Tibial nerve (tissue), 4 donors: ENCODE measurements around the gene CYTH4. TPM values are rescaled to one million over a fixed set of nuclear protein-coding genes. Genes with fewer than 3 reads are reported as not detected.

Experiments
- DNase-seq, 2 donors: peaks; one replicate each; pipeline ENCODE4 v3.0.0-alpha.2; 2019; ENCODE audit warnings: low spot score in 2 of 2
- H3K27ac ChIP-seq, 4 donors: fragments of 200-600 bp; sonication (generic) in 3 of 4; one replicate each; pipeline ENCODE4 v1.5.1; 2017 to 2019; ENCODE audit warnings: mild to moderate bottlenecking in 1 of 4
- H3K27me3 ChIP-seq, 2 donors: fragments of 200-600 bp; sonication (generic) in 1 of 2; one replicate each; pipeline versions ENCODE4 v1.5.1 to v1.6.0; 2017 to 2019
- H3K36me3 ChIP-seq, 3 donors: fragments of 200-600 bp; sonication (generic); one replicate each; pipeline ENCODE4 v1.5.1; 2018 to 2019
- H3K4me1 ChIP-seq, 4 donors: fragments of 200-600 bp; sonication (generic) in 3 of 4; one replicate each; pipeline ENCODE4 v1.5.1; 2017 to 2019
- H3K4me3 ChIP-seq, 4 donors: fragments of 200-600 bp; sonication (generic) in 3 of 4; one replicate each; pipeline ENCODE4 v1.5.1; 2017 to 2019; ENCODE audit warnings: mild to moderate bottlenecking in 1 of 4, moderate library complexity in 1 of 4
- H3K9me3 ChIP-seq, 4 donors: fragments of 200-600 bp; sonication (generic) in 3 of 4; one replicate each; pipeline ENCODE4 v1.5.1; 2017 to 2019
- CTCF ChIP-seq, 5 experiments: fragments of 200-600 bp in 3 of 5; fragments of 450-650 bp in 2 of 5; sonication (generic) in 3 of 5; IDR thresholded peaks; one replicate each; pipeline ENCODE4 v1.5.1; 2016 to 2019; ENCODE audit warnings: antibody characterized with exemption in 5 of 5, mild to moderate bottlenecking in 3 of 5, moderate library complexity in 2 of 5
- EP300 ChIP-seq, 2 donors: sonication (generic); formaldehyde crosslinking; IDR thresholded peaks; one replicate each; pipeline ENCODE4 v1.6.1; 2017; ENCODE audit warnings: antibody characterized with exemption in 2 of 2, mild to moderate bottlenecking in 1 of 2
- POLR2A ChIP-seq, 2 donors: fragments of 450-650 bp; IDR thresholded peaks; one replicate each; pipeline ENCODE4 v1.6.1; 2017; ENCODE audit warnings: antibody characterized with exemption in 2 of 2, mild to moderate bottlenecking in 2 of 2, moderate library complexity in 2 of 2
- whole genome bisulfite sequencing, 2 donors: methylation state at CpG; one replicate each; pipeline ENCODE4 v1.1.5; 2018; 5-methylcytosine and 5-hydroxymethylcytosine counted together
- total RNA-seq, 4 donors: library from RNA; depleted of rRNA; stranded (reverse); fragments of >200 nt; gene quantifications; one replicate each; pipeline ENCODE4 v1.1.0, GENCODE V29; 2016

Gene CYTH4
- total RNA-seq, 4 donors from 2014 or later: 7.7 to 27.3 (median 19.0) TPM

GRCh38 chr22:37260901-37261336, 21.4 kb upstream of the CYTH4 start:
- Histone ChIP-seq H3K36me3 (no peaks in the 10 kb centered on the region), H3K4me1 (peaks cover 0 to 16% (median 0%) of the 10 kb centered on the region in 4 donors), H3K27ac (no peak overlapping the region), H3K27me3 (peaks cover 0 to 59% of the 10 kb centered on the region in 2 donors), H3K9me3 (peaks cover 0 to 19% (median 0%) of the 10 kb centered on the region in 4 donors), H3K4me3 (no peak overlapping the region)
- WGBS, 2 donors: 23 to 26% methylated on average over 14 of the region's 14 CpGs
- peak in 1 of 2 donors; percentile 47 for DNase-seq
- TF ChIP-seq POLR2A (IDR thresholded peaks at IDR 0.05) (no peak), EP300 (IDR thresholded peaks at IDR 0.05) (no peak), CTCF (IDR thresholded peaks at IDR 0.05) (peak; percentile 70 to 93 (median 73))

- Histone ChIP-seq H3K36me3 (no peaks in the 10 kb centered on the region), H3K27ac (no peak overlapping the region), H3K4me1 (peaks cover 0 to 24% (median 0%) of the 10 kb centered on the region in 4 donors), H3K9me3 (peaks cover 0 to 19% (median 0%) of the 10 kb centered on the region in 4 donors), H3K4me3 (no peak overlapping the region), H3K27me3 (peaks cover 0 to 56% of the 10 kb centered on the region in 2 donors)
- DNase-seq: no peak
- WGBS, 2 donors: 71 to 84% methylated on average over 5 of the region's 5 CpGs
- no peak for TF ChIP-seq POLR2A (IDR thresholded peaks at IDR 0.05)
- no peak for TF ChIP-seq EP300 (IDR thresholded peaks at IDR 0.05)
- no peak for TF ChIP-seq CTCF (IDR thresholded peaks at IDR 0.05)
These were observed 20.0 kb upstream of the CYTH4 start for GRCh38 chr22:37262346-37262745.

GRCh38 chr22:37263966-37264887, 18.1 kb upstream of the CYTH4 start:
- Histone ChIP-seq H3K9me3 (peaks cover 0 to 19% (median 0%) of the 10 kb centered on the region in 4 donors), H3K4me1 (peaks cover 0 to 24% (median 0%) of the 10 kb centered on the region in 4 donors), H3K27me3 (peaks cover 0 to 48% of the 10 kb centered on the region in 2 donors), H3K27ac (no peak overlapping the region), H3K4me3 (no peak overlapping the region), H3K36me3 (no peaks in the 10 kb centered on the region)
- DNase-seq: no peak
- TF ChIP-seq EP300 (IDR thresholded peaks at IDR 0.05): no peak
- no peak for TF ChIP-seq POLR2A (IDR thresholded peaks at IDR 0.05)
- WGBS, 2 donors: 80 to 83% methylated on average over 10 of the region's 10 CpGs

GRCh38 chr22:37266581-37267134, 15.7 kb upstream of the CYTH4 start:
- H3K27ac ChIP-seq: peak overlapping the region in 1 of 4 donors; percentile 28
- no peaks in the 10 kb centered on the region for H3K36me3 ChIP-seq
- TF ChIP-seq CTCF (IDR thresholded peaks at IDR 0.05): no peak
- no peak for TF ChIP-seq EP300 (IDR thresholded peaks at IDR 0.05)
- TF ChIP-seq POLR2A (IDR thresholded peaks at IDR 0.05): no peak
- peak overlapping the region in 2 of 4 donors; percentile 43 to 51 for H3K4me3 ChIP-seq
- peaks cover 0 to 31% of the 10 kb centered on the region in 2 donors for H3K27me3 ChIP-seq
- H3K4me1 ChIP-seq: peaks cover 0 to 10% (median 0%) of the 10 kb centered on the region in 4 donors
- 48 to 51% methylated on average over 18 of the region's 18 CpGs for WGBS, 2 donors
- peaks cover 0 to 19% (median 0%) of the 10 kb centered on the region in 4 donors for H3K9me3 ChIP-seq
- no peak for DNase-seq

GRCh38 chr22:37267135-37267587, 15.1 kb upstream of the CYTH4 start:
- DNase-seq: no peak
- H3K4me3 ChIP-seq: peak overlapping the region in 2 of 4 donors; percentile 43 to 51
- H3K36me3 ChIP-seq: no peaks in the 10 kb centered on the region
- WGBS, 2 donors: 6 to 8% methylated on average over 17 to 22 of the region's 22 CpGs
- TF ChIP-seq EP300 (IDR thresholded peaks at IDR 0.05): no peak
- TF ChIP-seq CTCF (IDR thresholded peaks at IDR 0.05): peak; percentile 58 to 70 (median 69)
- H3K27me3 ChIP-seq: peaks cover 0 to 31% of the 10 kb centered on the region in 2 donors
- H3K4me1 ChIP-seq: peaks cover 0 to 10% (median 0%) of the 10 kb centered on the region in 4 donors
- H3K27ac ChIP-seq: peak overlapping the region in 2 of 4 donors; percentile 28 to 59
- H3K9me3 ChIP-seq: peaks cover 0 to 19% (median 0%) of the 10 kb centered on the region in 4 donors
